HCT116 (cell line): ENCODE results near the gene ARHGEF38. TPM values are rescaled to one million over a fixed set of nuclear protein-coding genes. Genes with fewer than 3 reads are reported as not detected.

Experiments used
- ATAC-seq: fragments of 200-7000 bp; cut with Tn5 transposase; 2 replicates; pipeline ENCODE4 v1.9.1; 2020; ENCODE audit warnings: mild to moderate bottlenecking, moderate library complexity
- BruUV-seq: library from RNA; stranded (reverse); fragments of 400-500 nt; replicated peaks from 2 replicates; lab custom pipeline; 2021; lab: Mats Ljungman, UMichigan
- CTCF ChIA-PET: fragments of 300-600 bp; sonication (Branson Sonifier 250); formaldehyde crosslinking; loops from one replicate; lab custom pipeline; 2021; ENCODE audit warnings: antibody characterized with exemption; lab: Charles Lee
- POLR2A ChIA-PET: fragments of 300-600, 350-600 bp; sonication (Branson Sonifier 250); formaldehyde crosslinking; loops from one replicate; lab custom pipeline; 2021; ENCODE audit warnings: antibody characterized with exemption; lab: Charles Lee
- RAD21 ChIA-PET, 2 experiments: fragments of 300-600 bp; sonication (Branson Sonifier 250); formaldehyde crosslinking; loops; one replicate each; lab custom pipeline; 2023; ENCODE audit warnings: low total read pairs in 2 of 2; ENCODE audit not compliant: uncharacterized antibody in 2 of 2, unreplicated experiment in 2 of 2, low non-redundant PET in 1 of 2; lab: Charles Lee
- DNase-seq: peaks from one replicate; pipeline ENCODE4 v3.0.0-alpha.2; 2010; ENCODE audit warnings: low read depth, low spot score
- H2AFZ ChIP-seq: fragments of 200-600 bp; shearing (Covaris generic), sonication (generic); 2 replicates; pipeline ENCODE4 v1.6.1; 2017; ENCODE audit warnings: low read depth, mixed run types, mixed read lengths, antibody characterized with exemption, low read length; ENCODE audit not compliant: poor library complexity, severe bottlenecking
- H3K27ac ChIP-seq: 2 replicates; pipeline ENCODE4 v1.5.1; 2012; ENCODE audit warnings: low read depth, low read length
- H3K27me3 ChIP-seq: fragments of 200-600 bp; sonication (generic); 2 replicates; pipeline ENCODE4 v1.6.1; 2016; ENCODE audit warnings: mixed run types, low read length, mixed read lengths; ENCODE audit not compliant: insufficient read depth
- H3K36me3 ChIP-seq, 2 experiments: fragments of 200-500 bp in 1 of 2; fragments of 200-600 bp in 1 of 2; sonication (Bioruptor generic) in 1 of 2; sonication (generic) in 1 of 2; 2 replicates each; pipeline versions ENCODE4 v1.5.1 to v1.6.1; 2014 to 2016; ENCODE audit warnings: low read length in 2 of 2, inconsistent platforms in 1 of 2, mixed read lengths in 1 of 2, mixed run types in 1 of 2; ENCODE audit not compliant: insufficient read depth in 2 of 2, control insufficient read depth in 1 of 2
- H3K4me1 ChIP-seq, 2 experiments: fragments of 200-600 bp in 1 of 2; sonication (generic) in 1 of 2; 2 replicates each; pipeline versions ENCODE4 v1.5.1 to v1.6.1; 2012 to 2017; ENCODE audit warnings: low read length in 2 of 2, inconsistent platforms in 1 of 2, mild to moderate bottlenecking in 1 of 2, mixed read lengths in 1 of 2, mixed run types in 1 of 2, moderate library complexity in 1 of 2; ENCODE audit not compliant: insufficient read depth in 2 of 2, control insufficient read depth in 1 of 2
- H3K4me2 ChIP-seq: fragments of 200-600 bp; sonication (generic); 2 replicates; pipeline ENCODE4 v1.6.1; 2017; ENCODE audit warnings: mixed run types, low read length, mixed read lengths
- H3K4me3 ChIP-seq, 2 experiments: fragments of 200-600 bp in 1 of 2; sonication (generic) in 1 of 2; replicated peaks in 1 of 2; 2 replicates each; pipeline ENCODE4 v1.5.1; 2011 to 2016; ENCODE audit warnings: low read length in 2 of 2, control low read depth in 1 of 2, low read depth in 1 of 2, mild to moderate bottlenecking in 1 of 2, mixed read lengths in 1 of 2, mixed run types in 1 of 2
- H3K79me2 ChIP-seq: fragments of 200-600 bp; sonication (generic); 2 replicates; pipeline ENCODE4 v1.6.1; 2017; ENCODE audit warnings: mild to moderate bottlenecking, mixed run types, low read length, moderate library complexity, mixed read lengths; ENCODE audit not compliant: insufficient read depth
- H3K9ac ChIP-seq: fragments of 200-600 bp; sonication (generic); 2 replicates; pipeline ENCODE4 v1.6.1; 2016; ENCODE audit warnings: low read length, mixed read lengths
- H3K9me2 ChIP-seq: fragments of 200-600 bp; sonication (generic), shearing (Covaris generic); 2 replicates; pipeline ENCODE4 v1.6.1; 2017; ENCODE audit warnings: mixed run types, mild to moderate bottlenecking, moderate library complexity; ENCODE audit not compliant: insufficient read depth
- H3K9me3 ChIP-seq, 2 experiments: fragments of 200-500 bp in 1 of 2; fragments of 200-600 bp in 1 of 2; sonication (Bioruptor generic) in 1 of 2; sonication (generic) in 1 of 2; 2 replicates each; pipeline ENCODE4 v1.6.1; 2014 to 2017; ENCODE audit warnings: low read length in 2 of 2, mixed read lengths in 2 of 2, inconsistent platforms in 1 of 2, low read depth in 1 of 2, mild to moderate bottlenecking in 1 of 2, mixed run types in 1 of 2, moderate library complexity in 1 of 2; ENCODE audit not compliant: control insufficient read depth in 1 of 2, insufficient read depth in 1 of 2
- H4K20me1 ChIP-seq: fragments of 200-600 bp; sonication (generic), shearing (Covaris generic); 2 replicates; pipeline ENCODE4 v1.6.1; 2017; ENCODE audit warnings: mixed run types, mild to moderate bottlenecking, moderate library complexity; ENCODE audit not compliant: insufficient read depth
- ATF3 ChIP-seq: IDR thresholded peaks from 2 replicates; pipeline ENCODE4 v1.6.1; 2012
- FOSL1 ChIP-seq: IDR thresholded peaks from 2 replicates; pipeline ENCODE4 v1.6.1; 2012; ENCODE audit warnings: low read depth
- JUND ChIP-seq: IDR thresholded peaks from 2 replicates; pipeline ENCODE4 v1.6.1; 2012
- POLR2A ChIP-seq: IDR thresholded peaks from 2 replicates; pipeline ENCODE4 v1.7.0; 2011; ENCODE audit warnings: borderline replicate concordance; ENCODE audit not compliant: insufficient read depth, insufficient read length; ENCODE audit errors: extremely low read depth
- POLR2AphosphoS5 ChIP-seq: IDR thresholded peaks from 2 replicates; pipeline ENCODE4 v1.6.1; 2011; ENCODE audit warnings: mild to moderate bottlenecking, low read depth, low read length, moderate library complexity
- ZNF274 ChIP-seq: fragments of 200-500 bp; sonication (Bioruptor generic); IDR thresholded peaks from 2 replicates; pipeline ENCODE4 v1.6.1; 2014; ENCODE audit warnings: mild to moderate bottlenecking, low read depth, low read length, inconsistent platforms
- intact Hi-C: fragments of 100-400 bp; cut with micrococcal nuclease; formaldehyde crosslinking; loops from 2 replicates; pipeline ENCODE4 v1.10.0; 2022
- total RNA-seq: library from RNA; stranded (reverse); gene quantifications from one replicate; pipeline ENCODE4 v1.2.1, GENCODE V29; 2021; ENCODE audit not compliant: unreplicated experiment
- TF ChIP-seq, protein P1 (sequence below), 3 experiments: fragments of 200-600 bp in 1 of 3; sonication (generic) in 1 of 3; IDR thresholded peaks in 2 of 3; conservative IDR thresholded peaks in 1 of 3; 2 replicates each; pipeline ENCODE4 v1.5.1; 2012 to 2017; ENCODE audit warnings: low read depth in 2 of 3, low read length in 2 of 3, antibody characterized with exemption in 1 of 3, borderline replicate concordance in 1 of 3, control low read depth in 1 of 3, mild to moderate bottlenecking in 1 of 3, mixed read lengths in 1 of 3, mixed run types in 1 of 3, moderate library complexity in 1 of 3; ENCODE audit not compliant: insufficient read depth in 1 of 3

ARHGEF38 gene
- total RNA-seq, 1 experiment from 2014 or later: not detected

- H3K4me3 ChIP-seq: no peak overlapping the region
- ChIA-PET POLR2A (no interaction called here), CTCF (interaction anchor here (0.6 to 2.0 kb wide), 3 partner anchors 10 to 193 kb away, joined by 3 to 22 read pairs (median 5); no protein-coding TSS in a partner anchor), RAD21 (no interaction called here)
- no peaks in the 10 kb centered on the region for H4K20me1 ChIP-seq
- TF ChIP-seq ZNF274: no peak
- TF ChIP-seq, protein P1, sequence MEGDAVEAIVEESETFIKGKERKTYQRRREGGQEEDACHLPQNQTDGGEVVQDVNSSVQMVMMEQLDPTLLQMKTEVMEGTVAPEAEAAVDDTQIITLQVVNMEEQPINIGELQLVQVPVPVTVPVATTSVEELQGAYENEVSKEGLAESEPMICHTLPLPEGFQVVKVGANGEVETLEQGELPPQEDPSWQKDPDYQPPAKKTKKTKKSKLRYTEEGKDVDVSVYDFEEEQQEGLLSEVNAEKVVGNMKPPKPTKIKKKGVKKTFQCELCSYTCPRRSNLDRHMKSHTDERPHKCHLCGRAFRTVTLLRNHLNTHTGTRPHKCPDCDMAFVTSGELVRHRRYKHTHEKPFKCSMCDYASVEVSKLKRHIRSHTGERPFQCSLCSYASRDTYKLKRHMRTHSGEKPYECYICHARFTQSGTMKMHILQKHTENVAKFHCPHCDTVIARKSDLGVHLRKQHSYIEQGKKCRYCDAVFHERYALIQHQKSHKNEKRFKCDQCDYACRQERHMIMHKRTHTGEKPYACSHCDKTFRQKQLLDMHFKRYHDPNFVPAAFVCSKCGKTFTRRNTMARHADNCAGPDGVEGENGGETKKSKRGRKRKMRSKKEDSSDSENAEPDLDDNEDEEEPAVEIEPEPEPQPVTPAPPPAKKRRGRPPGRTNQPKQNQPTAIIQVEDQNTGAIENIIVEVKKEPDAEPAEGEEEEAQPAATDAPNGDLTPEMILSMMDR (IDR thresholded peaks at IDR 0.05 in 2 of 3, conservative IDR thresholded peaks at IDR 0.05 in 1 of 3; ENCODE audit: borderline replicate concordance in 1 of 3, insufficient read depth in 1 of 3, low read depth in 2 of 3, low read length in 2 of 3): no peak
- no peaks in the 10 kb centered on the region for H3K27me3 ChIP-seq
- no peaks in the 10 kb centered on the region for H3K9me2 ChIP-seq
- DNase-seq (no peak), ATAC-seq (no peak)
- no peaks in the 10 kb centered on the region for H3K36me3 ChIP-seq
- no TSS peak for BruUV-seq
- intact Hi-C loops: no loop called here
- H3K27ac ChIP-seq: no peak overlapping the region
- H3K4me2 ChIP-seq: no peak overlapping the region
- H3K4me1 ChIP-seq: peaks cover 0 to 6% of the 10 kb centered on the region in 2 experiments; a peak in 2 of 4 replicates
- H3K9ac ChIP-seq: no peak overlapping the region
- H3K9me3 ChIP-seq: no peaks in the 10 kb centered on the region
- H3K79me2 ChIP-seq: peaks cover 51% of the 10 kb centered on the region
- H2AFZ ChIP-seq: no peak overlapping the region
Observed at GRCh38 chr4:105714071-105714521, 161.7 kb downstream of the ARHGEF38 start.

DNA sequence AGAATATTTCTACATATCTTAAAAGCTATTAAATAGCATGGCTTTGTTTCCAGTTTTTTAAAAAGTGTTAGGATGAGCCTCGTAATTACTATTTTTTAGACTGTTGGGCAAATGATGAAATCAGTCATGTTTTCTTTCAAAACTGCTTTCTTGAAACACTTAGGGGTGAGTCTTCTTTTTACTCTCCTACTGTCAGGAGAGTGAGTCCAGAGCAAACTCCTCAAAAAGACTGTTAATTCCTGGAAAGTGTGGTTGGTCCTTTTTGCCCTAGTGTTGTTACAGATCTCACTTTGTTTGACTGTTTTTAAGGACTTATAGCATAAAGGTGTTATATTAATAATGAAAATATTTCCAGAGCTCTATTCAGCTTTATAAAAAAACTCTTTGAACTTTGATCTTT lies 162.5 kb downstream of the ARHGEF38 start:
- ChIA-PET POLR2A (interaction anchor here (0.8 kb wide), 1 partner anchor 94 kb away, joined by 3 read pairs; no protein-coding TSS in a partner anchor), CTCF (interaction anchor here (0.7 to 2.0 kb wide), 9 partner anchors 9 to 486 kb away, joined by 3 to 22 read pairs (median 5); no protein-coding TSS in a partner anchor), RAD21 (no interaction called here)
- TF ChIP-seq ATF3: no peak
- TF ChIP-seq POLR2AphosphoS5: no peak
- no peak for TF ChIP-seq JUND
- no peak for TF ChIP-seq FOSL1
- no peak for TF ChIP-seq POLR2A
- Histone ChIP-seq H3K4me3 (no peak overlapping the region), H3K4me1 (peaks cover 0 to 1% of the 10 kb centered on the region in 2 experiments; a peak in 1 of 4 replicates), H4K20me1 (no peaks in the 10 kb centered on the region), H3K4me2 (no peak overlapping the region), H3K9ac (no peak overlapping the region), H3K79me2 (peaks cover 42% of the 10 kb centered on the region), H3K27me3 (no peaks in the 10 kb centered on the region), H3K27ac (no peak overlapping the region), H3K9me3 (no peaks in the 10 kb centered on the region), H3K36me3 (no peaks in the 10 kb centered on the region), H2AFZ (no peak overlapping the region), H3K9me2 (no peaks in the 10 kb centered on the region)
- no peak for DNase-seq
- no peak for ATAC-seq
- BruUV-seq: no TSS peak
- intact Hi-C loops: loop anchor here (5.0 kb wide), 1 partner anchor 193 kb away; no protein-coding TSS in a partner anchor
